Epithelial cell of esophagus (primary cell): ENCODE measurements around the gene IL1RAPL1.

Source experiments
- DNase-seq: peaks from one replicate; pipeline ENCODE4 v3.0.0; 2010; ENCODE audit warnings: low read depth
- H3K4me3 ChIP-seq: 2 replicates; pipeline ENCODE4 v1.5.1; 2011; ENCODE audit warnings: mild to moderate bottlenecking, low read length, control low read depth
- CTCF ChIP-seq: IDR thresholded peaks from 2 replicates; pipeline ENCODE4 v1.5.1; 2011; ENCODE audit warnings: low read depth, mild to moderate bottlenecking, low read length, control low read depth, inconsistent platforms; ENCODE audit not compliant: insufficient read depth; ENCODE audit errors: missing control alignments

The IL1RAPL1 gene

DNA sequence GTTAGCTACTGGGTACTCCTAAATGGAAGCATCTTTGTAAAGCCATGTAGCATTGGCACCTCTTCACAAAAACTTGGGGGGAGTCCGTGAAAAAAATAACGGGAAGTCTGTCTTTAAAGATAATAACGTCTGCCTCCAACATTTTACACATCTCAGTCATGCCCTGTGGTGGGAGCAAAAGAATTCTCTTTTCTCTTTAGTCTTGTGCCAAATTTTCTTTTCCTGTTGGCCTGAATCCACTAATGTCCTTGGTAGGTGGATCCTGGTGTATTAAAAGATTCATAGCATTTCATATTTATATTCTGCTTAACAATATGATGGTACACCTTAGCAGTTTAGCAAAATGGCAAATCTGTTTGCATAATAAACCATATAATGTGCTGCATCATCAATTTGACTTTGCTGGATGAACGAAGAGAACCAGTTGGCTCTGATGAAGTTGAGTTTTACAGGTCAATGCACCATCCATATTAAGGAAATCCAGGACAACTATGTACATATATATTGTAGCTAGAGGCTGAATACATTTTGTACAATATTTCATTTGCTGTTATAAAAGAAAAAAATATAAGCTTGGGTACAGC, 881.8 kb downstream of the IL1RAPL1 start:
- no peak for DNase-seq
- no peak for TF ChIP-seq CTCF
- no peak overlapping the region for H3K4me3 ChIP-seq

GRCh38 chrX:29470030-29470429, 882.8 kb downstream of the IL1RAPL1 start:
- TF ChIP-seq CTCF = no peak
- DNase-seq = peak; percentile 67
- H3K4me3 ChIP-seq = no peak overlapping the region

DNA sequence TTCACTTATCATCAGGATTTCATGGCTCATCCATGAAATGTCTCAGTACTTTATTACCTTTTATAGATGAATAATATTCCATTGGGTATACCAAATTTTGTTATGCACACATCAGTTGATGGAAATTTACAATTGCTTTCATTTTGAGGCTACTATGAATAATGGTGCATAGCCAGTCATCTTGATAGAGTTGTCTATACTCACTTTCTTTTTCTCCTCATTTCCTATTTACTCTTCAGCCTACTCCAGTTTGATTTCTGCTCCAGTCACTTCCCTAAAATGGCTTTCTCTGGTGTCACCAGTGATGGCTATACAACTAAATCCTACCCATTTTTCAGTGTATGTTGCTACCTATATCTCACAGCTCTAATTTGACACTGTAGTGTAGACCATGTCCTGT, 884.6 kb downstream of the IL1RAPL1 start:
- no peak for DNase-seq
- no peak for TF ChIP-seq CTCF

GRCh38 chrX:29477878-29478277, 890.6 kb downstream of the IL1RAPL1 start:
- no peak for TF ChIP-seq CTCF
- DNase-seq = no peak
- H3K4me3 ChIP-seq = no peak overlapping the region

More for the DNA sequence above, 884.6 kb downstream of the IL1RAPL1 start:
- no peak overlapping the region for H3K4me3 ChIP-seq

DNA sequence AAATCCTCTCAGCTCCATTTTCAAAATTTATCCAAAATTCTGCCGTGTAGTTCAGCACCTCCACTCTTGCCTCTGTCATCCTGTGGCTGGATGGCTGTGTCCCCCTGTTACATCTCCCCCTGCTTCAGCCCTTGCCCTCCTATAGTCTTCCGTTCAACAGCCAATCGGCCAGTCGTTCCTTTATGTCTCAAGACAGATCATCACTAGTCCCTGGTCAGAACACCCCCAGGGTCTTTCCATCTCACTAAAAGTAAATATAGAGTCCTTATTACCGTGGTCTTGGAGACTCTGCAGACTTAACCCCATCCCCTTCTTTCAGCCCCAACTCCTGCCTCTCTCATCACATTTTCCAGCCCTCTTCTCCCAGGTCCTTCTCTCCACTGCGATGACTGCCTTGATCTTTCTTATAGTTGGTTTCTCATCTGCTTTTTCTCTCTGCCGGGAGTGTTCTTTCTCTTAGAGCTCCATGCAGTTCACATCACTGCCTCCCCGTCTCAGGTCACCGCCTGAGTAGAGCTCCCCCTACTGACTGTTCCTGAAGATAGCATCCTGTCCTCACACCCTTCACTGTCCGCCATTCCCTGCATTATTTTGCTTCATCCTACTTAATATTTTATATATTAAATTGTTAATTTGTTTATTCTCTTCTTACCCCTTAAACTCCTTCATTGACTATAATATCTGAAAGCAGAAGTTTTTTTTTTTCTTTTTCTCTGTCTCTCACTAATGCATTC, 891.3 kb downstream of the IL1RAPL1 start:
- peak; percentile 43 for DNase-seq
- TF ChIP-seq CTCF = peak; percentile 70
- no peak overlapping the region for H3K4me3 ChIP-seq

DNA sequence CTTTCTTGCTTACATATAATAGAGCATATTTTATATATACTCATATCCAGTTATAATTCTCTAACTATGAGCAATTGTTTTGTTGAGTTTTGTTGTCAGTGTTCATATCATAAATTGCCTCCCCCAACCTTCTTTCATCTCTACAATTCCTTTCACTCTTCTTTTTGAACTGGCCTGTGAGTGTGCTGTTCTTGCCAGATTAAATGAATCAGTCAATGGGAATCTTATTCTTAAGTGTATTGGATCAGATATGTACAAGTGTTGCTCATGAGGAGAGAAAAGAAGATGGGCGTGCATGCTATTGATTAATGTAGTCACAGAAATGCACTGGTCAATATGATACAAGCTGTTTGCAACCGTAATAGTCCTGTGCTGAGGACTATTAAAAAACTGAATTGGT, 900.0 kb downstream of the IL1RAPL1 start:
- H3K4me3 ChIP-seq = no peak overlapping the region
- TF ChIP-seq CTCF = no peak
- DNase-seq = no peak

DNA sequence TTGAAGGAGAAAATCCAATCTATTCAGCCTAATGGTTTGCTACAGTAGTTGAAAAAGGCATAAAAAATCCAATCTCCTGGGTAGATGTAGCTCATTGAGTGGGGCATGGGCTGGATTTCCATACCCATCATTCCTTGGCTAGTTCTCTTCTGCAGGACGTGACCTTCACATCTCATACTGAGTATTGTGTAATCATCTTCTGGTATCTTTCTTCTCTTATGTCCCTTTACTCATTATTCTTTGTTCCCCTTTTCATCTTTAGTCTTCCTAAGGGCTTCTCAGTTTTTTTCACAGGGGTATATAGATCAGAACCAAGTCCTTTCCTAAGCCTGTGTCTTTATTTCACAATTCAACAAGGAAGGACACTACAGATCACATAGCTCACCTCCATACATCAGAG, 900.5 kb downstream of the IL1RAPL1 start:
- TF ChIP-seq CTCF = no peak
- DNase-seq = no peak
- H3K4me3 ChIP-seq = no peak overlapping the region
